Measurements from ENCODE around the gene AREL1. TPM values are rescaled to one million over a fixed set of nuclear protein-coding genes. Genes with fewer than 3 reads are reported as not detected.

Gene AREL1
- total RNA-seq, 1 experiment from 2014 or later: 34.2 TPM

- no peaks in the 10 kb centered on the region for H3K79me2 ChIP-seq (ENCODE audit: insufficient read depth, low read length)
- H3K27me3 Mint-ChIP-seq (ENCODE audit: low read depth): no peaks in the 10 kb centered on the region
- no peak overlapping the region for H3K18ac ChIP-seq (ENCODE audit: insufficient read length, low read depth, low read length)
- H4K8ac ChIP-seq (replicated peaks; ENCODE audit: insufficient read length, low read depth, low read length): no peak overlapping the region
- H4K91ac ChIP-seq (ENCODE audit: insufficient read length, low read depth, low read length): no peak overlapping the region
- no peaks in the 10 kb centered on the region for H3K79me1 ChIP-seq (ENCODE audit: insufficient read depth, low read depth, low read length, poor library complexity, severe bottlenecking)
- H2BK120ac ChIP-seq (ENCODE audit: low read depth, low read length, poor library complexity, severe bottlenecking): no peak overlapping the region
- WGBS (ENCODE audit: extremely low coverage, insufficient read length, low lambda C conversion rate): no CpG with 5 or more reads among the region's 10 CpGs
- no peaks in the 10 kb centered on the region for H4K20me1 ChIP-seq (ENCODE audit: control insufficient read depth, insufficient read depth, insufficient read length)
- no peak overlapping the region for H4K5ac ChIP-seq (ENCODE audit: insufficient read length, low read depth, low read length)
- H2BK5ac ChIP-seq (ENCODE audit: insufficient read length, low read length): no peak overlapping the region
- H3K27me3 ChIP-seq (ENCODE audit: insufficient read depth, low read length): no peaks in the 10 kb centered on the region
- no peak overlapping the region for H3K56ac ChIP-seq (ENCODE audit: insufficient read length, low read depth, low read length)
- H3K9ac ChIP-seq (ENCODE audit: extremely low read depth, insufficient read length, low read length): no peak overlapping the region
- H2BK20ac ChIP-seq (ENCODE audit: low read depth, low read length, poor library complexity, severe bottlenecking): no peak overlapping the region
- H3K9me3 Mint-ChIP-seq: no peaks in the 10 kb centered on the region
- no peak overlapping the region; the same call in 1 of the 2 replicates for H3K14ac ChIP-seq (ENCODE audit: insufficient read depth, low read length)
- no peak overlapping the region for H3K4me3 Mint-ChIP-seq
- H2BK15ac ChIP-seq (ENCODE audit: low read depth, low read length): no peak overlapping the region
- H3K23me2 ChIP-seq (ENCODE audit: insufficient read length, low read depth, low read length, poor library complexity, severe bottlenecking): no peaks in the 10 kb centered on the region
- no peak overlapping the region for H2BK12ac ChIP-seq (ENCODE audit: insufficient read length, low read depth, low read length)
- no peak overlapping the region for H2AFZ ChIP-seq (ENCODE audit: low read length)
- no peak for DNase-seq
- no peak overlapping the region for H3K27ac Mint-ChIP-seq
- no peak overlapping the region for H2AK5ac ChIP-seq (ENCODE audit: insufficient read length, low read length)
- H3K4me1 Mint-ChIP-seq: peaks cover 21 to 41% of the 10 kb centered on the region in 2 experiments
- no peak for TF ChIP-seq CTCF (conservative IDR thresholded peaks at IDR 0.05)
- no peak overlapping the region for H3K27ac ChIP-seq (ENCODE audit: insufficient read length, low read depth, low read length)
- H3K4me1 ChIP-seq (ENCODE audit: insufficient read depth, low read length): no peaks in the 10 kb centered on the region
- H3K4ac ChIP-seq (ENCODE audit: low read depth, low read length): no peak overlapping the region
- H3K4me2 ChIP-seq (ENCODE audit: insufficient read depth, insufficient read length, low read length): no peak overlapping the region
- H3K23ac ChIP-seq (ENCODE audit: insufficient read length, low read depth, low read length): no peak overlapping the region
- no peaks in the 10 kb centered on the region for H3K9me3 ChIP-seq (ENCODE audit: control insufficient read depth, low read depth, low read length)
- no peak overlapping the region for H3T11ph ChIP-seq (ENCODE audit: low read length)
- H3K36me3 Mint-ChIP-seq (ENCODE audit: insufficient read depth in 1 of 3, low read depth in 3 of 3): no peaks in the 10 kb centered on the region
These were observed 76.3 kb downstream of the AREL1 start for GRCh38 chr14:74636424-74637177.
